Pancreas (tissue), 10 donors: Measurements from ENCODE around the gene RYR1. TPM values are rescaled to one million over a fixed set of nuclear protein-coding genes. Genes with fewer than 3 reads are reported as not detected.

Experiments used
- ATAC-seq, 4 donors: fragments of 200-7000 bp; cut with Tn5 transposase; one replicate each; pipeline versions ENCODE4 v1.8.0 to v1.9.1; 2020; ENCODE audit warnings: mild to moderate bottlenecking in 4 of 4, moderate library complexity in 4 of 4
- DNase-seq, 6 donors: peaks; one replicate each; pipeline ENCODE4 v3.0.0-alpha.2; 2020
- FAIRE-seq: peaks from 2 replicates; lab custom pipeline; 2012; peaks lifted over from hg19 to GRCh38; lab: Jason Lieb, UNC
- H3K27ac ChIP-seq, 4 donors: fragments of 200-600 bp; sonication (generic); 1 replicate in 3 of 4; 2 replicates in 1 of 4; pipeline versions ENCODE4 v1.5.0 to v1.8.0; 2020
- H3K27me3 ChIP-seq, 4 donors: fragments of 200-600 bp; one replicate each; pipeline ENCODE4 v1.8.0; 2021
- H3K36me3 ChIP-seq, 3 donors: fragments of 200-600 bp; sonication (generic) in 1 of 3; one replicate each; pipeline versions ENCODE4 v1.5.0 to v1.8.0; 2020 to 2021
- H3K4me1 ChIP-seq, 3 donors: fragments of 200-600 bp; one replicate each; pipeline ENCODE4 v1.8.0; 2021
- H3K4me3 ChIP-seq, 4 donors: fragments of 200-600 bp; sonication (generic) in 2 of 4; one replicate each; pipeline versions ENCODE4 v1.5.0 to v1.8.0; 2020 to 2021
- H3K9me3 ChIP-seq, 4 donors: fragments of 200-600 bp; one replicate each; pipeline ENCODE4 v1.8.0; 2021
- CTCF ChIP-seq, 4 donors: fragments of 200-600 bp; sonication (generic) in 3 of 4; IDR thresholded peaks; one replicate each; pipeline versions ENCODE4 v1.5.0 to v1.8.0; 2021; ENCODE audit warnings: antibody characterized with exemption in 4 of 4
- WGBS, 2 donors: extraction: QIAGEN DNeasy Blood & Tissue Kit; methylation state at CpG; one replicate each; pipeline ENCODE4 v1.1.7; 2013; 5-methylcytosine and 5-hydroxymethylcytosine counted together
- intact Hi-C, 3 donors: fragments of 100-400 bp; cut with DNase I; formaldehyde crosslinking; loops; one replicate each; pipeline versions ENCODE4 v1.11.1 to v1.14.2; 2022
- polyA plus RNA-seq, 2 donors: library from polyadenylated mRNA; stranded (reverse); fragments of 200-250 nt; gene quantifications; one replicate each; pipeline ENCODE4 v1.2.3, GENCODE V29; 2013
- total RNA-seq, 6 donors: library from RNA; stranded (reverse); fragmentation: NEBNext Ultra II Directional in 4 of 6; extraction: Animal tissue kit (Norgen Biotek cat#: 25700) in 4 of 6; gene quantifications; one replicate each; pipeline versions ENCODE4 v1.2.1 to v1.2.4, GENCODE V29; 2021 to 2023
- donor health status: healthy with polysubstance abuse.
- donor health status: DM: no; HTN: no; CAD: no; lungs with moderate emphysema.
- donor health status: DM: no; HTN: no; CAD: no.
- donor health status: control.
- donor health status: control.
- donor health status: Bipolar disorder and iron deficiency.
- donor health status: DM: yes; HTN: yes; CAD: no.
- donor health status: DM: no; HTN: no; CAD: no.
- donor health status: DM: no; HTN: no; CAD: no.
- donor health status: DM: yes; HTN: yes; CAD: no.

RYR1 gene
- total and polyA plus RNA-seq, 8 donors = 0.19 to 1.4 (median 0.57) TPM

DNA sequence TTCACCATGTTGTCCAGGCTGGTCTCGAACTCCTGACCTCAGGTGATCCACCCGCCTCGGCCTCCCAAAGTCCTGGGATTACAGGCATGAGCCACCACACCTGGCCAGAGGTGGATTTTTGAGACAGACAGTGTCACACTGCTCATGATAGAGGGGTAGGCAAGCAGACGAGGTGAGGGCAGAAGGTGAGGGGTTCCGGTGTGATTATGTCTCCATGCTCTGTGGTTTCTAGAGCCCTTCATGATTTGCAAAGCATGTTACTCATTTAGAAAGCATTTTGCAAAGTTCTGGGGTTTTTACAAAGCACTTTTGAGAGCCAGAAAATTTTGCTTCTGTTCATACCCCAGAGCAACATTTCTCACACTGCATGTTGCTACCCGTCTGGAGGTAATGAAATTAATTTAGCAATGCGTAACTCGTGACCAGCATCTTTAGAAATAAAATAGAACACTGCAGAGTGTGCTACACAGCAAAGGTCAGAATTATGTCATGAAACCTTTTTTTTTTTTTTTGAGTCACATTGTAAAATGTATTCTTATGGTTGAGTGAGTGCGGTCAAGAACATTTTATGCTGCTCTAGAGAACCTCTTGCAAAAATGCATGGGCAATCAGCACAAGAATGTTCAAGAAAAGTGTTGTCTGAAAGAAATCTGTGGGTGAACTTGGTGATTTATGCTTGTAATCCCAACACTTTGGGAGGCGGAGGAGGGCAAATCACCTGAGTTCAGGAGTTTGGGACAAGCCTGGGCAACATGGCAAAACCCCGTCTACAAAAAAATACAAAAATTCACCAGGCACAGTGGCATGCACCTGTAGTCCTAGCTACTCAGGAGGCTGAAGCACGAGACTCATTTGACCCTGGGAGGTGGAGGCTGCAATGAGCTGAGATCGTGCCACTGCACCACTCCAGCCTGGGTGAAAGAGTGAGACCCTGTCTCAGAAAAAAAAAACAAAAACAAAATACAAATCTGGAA is 126.2 kb downstream of the RYR1 start:
- intact Hi-C loops = no loop called here
- Histone ChIP-seq H3K27me3 (no peaks in the 10 kb centered on the region), H3K9me3 (no peaks in the 10 kb centered on the region), H3K4me3 (no peak overlapping the region), H3K36me3 (no peaks in the 10 kb centered on the region), H3K4me1 (no peaks in the 10 kb centered on the region), H3K27ac (no peak overlapping the region)
- ATAC-seq (no peak), DNase-seq (no peak), FAIRE-seq (no peak)
- WGBS, 2 donors = 59 to 70% methylated on average over 13 of the region's 13 CpGs
- TF ChIP-seq CTCF (IDR thresholded peaks at IDR 0.05) = no peak

GRCh38 chr19:38561053-38561606 is 127.6 kb downstream of the RYR1 start:
- intact Hi-C loops = no loop called here
- H3K4me1 ChIP-seq = no peaks in the 10 kb centered on the region
- H3K9me3 ChIP-seq = no peaks in the 10 kb centered on the region
- no peaks in the 10 kb centered on the region for H3K36me3 ChIP-seq
- no peak for ATAC-seq
- no peak for FAIRE-seq
- H3K27me3 ChIP-seq = no peaks in the 10 kb centered on the region
- H3K4me3 ChIP-seq = no peak overlapping the region
- no peak for TF ChIP-seq CTCF (IDR thresholded peaks at IDR 0.05)
- H3K27ac ChIP-seq = no peak overlapping the region
- WGBS, 2 donors = 84 to 85% methylated on average over 42 of the region's 42 CpGs
- peak in 1 of 6 donors; percentile 7 for DNase-seq

DNA sequence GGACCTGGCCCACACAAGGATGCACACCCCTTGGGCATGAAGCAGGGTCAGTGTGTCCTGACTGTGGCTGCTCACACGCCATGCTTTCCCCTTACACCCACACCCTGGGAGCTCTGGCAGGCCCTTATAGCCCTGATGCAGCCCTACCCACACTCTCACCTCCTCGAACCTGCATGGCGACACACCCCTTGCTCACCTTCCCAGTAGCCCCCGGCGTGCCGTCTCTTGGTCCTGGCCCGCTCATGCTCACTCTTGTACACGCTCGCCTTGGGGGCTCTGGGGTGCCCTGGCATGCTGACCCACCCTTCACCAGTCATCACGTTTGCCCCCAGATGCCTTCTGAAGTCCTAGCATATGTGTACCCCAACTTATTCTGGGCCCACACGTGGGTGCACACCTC is 128.2 kb downstream of the RYR1 start:
- Histone ChIP-seq H3K27me3 (no peaks in the 10 kb centered on the region), H3K4me1 (no peaks in the 10 kb centered on the region), H3K27ac (no peak overlapping the region), H3K9me3 (no peaks in the 10 kb centered on the region), H3K36me3 (no peaks in the 10 kb centered on the region), H3K4me3 (no peak overlapping the region)
- DNase-seq (no peak), FAIRE-seq (no peak), ATAC-seq (no peak)
- WGBS, 2 donors = 64 to 81% methylated on average over 11 of the region's 11 CpGs
- no peak for TF ChIP-seq CTCF (IDR thresholded peaks at IDR 0.05)
- intact Hi-C loops = no loop called here

DNA sequence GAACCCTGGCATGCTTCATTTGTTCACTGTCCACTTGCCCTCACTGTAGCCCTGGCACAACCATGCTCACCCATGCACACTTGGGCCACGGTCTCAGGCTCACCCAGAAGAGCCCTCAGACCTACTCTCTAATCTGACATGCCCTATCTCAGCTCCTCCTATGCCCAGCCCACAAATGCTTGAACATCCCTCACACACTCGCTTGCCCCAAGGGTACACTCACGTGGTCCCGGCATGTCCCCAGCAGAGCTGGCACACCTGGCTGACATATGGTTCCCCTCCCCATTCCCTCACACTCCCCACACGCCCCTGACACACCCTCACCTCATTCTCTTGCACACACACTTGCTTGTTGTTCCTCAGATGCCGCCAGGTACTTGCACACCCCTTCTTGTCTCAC is 128.6 kb downstream of the RYR1 start:
- ATAC-seq = no peak

More for the DNA sequence above, 128.6 kb downstream of the RYR1 start:
- H3K27ac ChIP-seq = no peak overlapping the region
- no peaks in the 10 kb centered on the region for H3K27me3 ChIP-seq
- no peaks in the 10 kb centered on the region for H3K9me3 ChIP-seq
- H3K4me3 ChIP-seq = no peak overlapping the region
- no peak for TF ChIP-seq CTCF (IDR thresholded peaks at IDR 0.05)
- DNase-seq (no peak), FAIRE-seq (no peak)
- H3K4me1 ChIP-seq = no peaks in the 10 kb centered on the region
- WGBS, 2 donors = 50 to 59% methylated on average over 6 of the region's 6 CpGs
- intact Hi-C loops = no loop called here
- no peaks in the 10 kb centered on the region for H3K36me3 ChIP-seq
